A549 treated with CpdA at 1 μM for 4 hours (cell line): ENCODE results near the gene P4HB. TPM values are rescaled to one million over a fixed set of nuclear protein-coding genes. Genes with fewer than 3 reads are reported as not detected.

Experiments
- total RNA-seq: library from RNA; stranded (reverse); fragments of 200-300 nt; extraction: Qiagen RNA extraction; gene quantifications from 5 replicates; pipeline ENCODE4 v1.2.3, GENCODE V29; 2022; ENCODE audit warnings: low read depth

P4HB gene
- total RNA-seq = 726 to 785 TPM (median 751 TPM) in 5 replicates

GRCh38 chr17:81859906-81860755 lies at the start of gene P4HB:
Gene P4HB, minus strand, starts transcription at chr17:81860535. Its CDS starts 64 bp downstream, at chr17:81860471.

GRCh38 chr17:81902023-81902652 lies 41.8 kb upstream of the P4HB start, which contains the start of gene NPB:
Gene NPB, plus strand, starts transcription at chr17:81902238. Its CDS starts 40 bp downstream, at chr17:81902278.

GRCh38 chr17:81870981-81871386 lies 10.6 kb upstream of the P4HB start, which contains the start of gene ARHGDIA:
Gene ARHGDIA, minus strand, starts transcription at chr17:81871337. Its CDS starts 1,407 bp downstream, at chr17:81869930.

GRCh38 chr17:81834831-81835267 lies 25.5 kb downstream of the P4HB start, which contains the start of gene PPP1R27:
Gene PPP1R27, minus strand, starts transcription at chr17:81835050. Its CDS starts 97 bp downstream, at chr17:81834953.

GRCh38 chr17:81833160-81833920 lies 27.0 kb downstream of the P4HB start, which contains the start of gene MCRIP1:
Gene MCRIP1, minus strand, starts transcription at chr17:81833291. Its CDS starts 8,785 bp downstream, at chr17:81824506.

GRCh38 chr17:81803728-81804558 lies 56.4 kb downstream of the P4HB start, which contains the start of gene GCGR:
Gene GCGR, plus strand, starts transcription at chr17:81804150. Its CDS starts 4,869 bp downstream, at chr17:81809019.

Other genes with a start within 250 kb of the P4HB start
- gene NPLOC4, start 223.4 kb downstream of the P4HB start, total RNA-seq = 95.7 to 107 TPM (median 106 TPM) in 5 replicates
- gene TSPAN10, start 223.3 kb downstream of the P4HB start, total RNA-seq = 4.5 to 7.3 TPM (median 5.4 TPM) in 5 replicates
- 1.6 to 2.5 TPM (median 1.7 TPM) in 5 replicates for gene PDE6G, start 204.0 kb downstream of the P4HB start, total RNA-seq
- 33.1 to 63.0 TPM (median 59.1 TPM) in 5 replicates for gene OXLD1, start 193.9 kb downstream of the P4HB start, total RNA-seq
- gene CCDC137, start 193.8 kb downstream of the P4HB start, total RNA-seq = 61.3 to 77.1 TPM (median 65.9 TPM) in 5 replicates
- gene ARL16, start 176.7 kb downstream of the P4HB start, total RNA-seq = 50.3 to 54.8 TPM (median 53.2 TPM) in 5 replicates
- 155 to 217 TPM (median 201 TPM) in 5 replicates for gene HGS, start 176.5 kb downstream of the P4HB start, total RNA-seq
- 216 to 324 TPM (median 299 TPM) in 5 replicates for gene MRPL12, start 157.2 kb downstream of the P4HB start, total RNA-seq
- 29.1 to 45.9 TPM (median 40.7 TPM) in 5 replicates for gene SLC25A10, start 148.3 kb downstream of the P4HB start, total RNA-seq
- 0.22 to 0.65 TPM (median 0.28 TPM) in 5 replicates for gene GCGR, start 56.4 kb downstream of the P4HB start, total RNA-seq
- gene MCRIP1, start 27.2 kb downstream of the P4HB start, total RNA-seq = 78.9 to 105 TPM (median 92.0 TPM) in 5 replicates
- 0.18 to 0.40 TPM in 2 of 5 replicates, not detected in the others for gene PPP1R27, start 25.5 kb downstream of the P4HB start, total RNA-seq
- 578 to 637 TPM (median 592 TPM) in 5 replicates for gene ARHGDIA, start 10.8 kb upstream of the P4HB start, total RNA-seq
- 166 to 254 TPM (median 246 TPM) in 5 replicates for gene ALYREF, start 31.1 kb upstream of the P4HB start, total RNA-seq
- gene ANAPC11, start 31.2 kb upstream of the P4HB start, total RNA-seq = 192 to 295 TPM (median 277 TPM) in 5 replicates
- 0.16 to 1.0 TPM (median 0.59 TPM) in 5 replicates for gene NPB, start 41.7 kb upstream of the P4HB start, total RNA-seq
- 13.1 to 16.7 TPM (median 15.8 TPM) in 5 replicates for gene PCYT2, start 50.9 kb upstream of the P4HB start, total RNA-seq
- 29.4 to 47.5 TPM (median 40.8 TPM) in 5 replicates for gene SIRT7, start 57.6 kb upstream of the P4HB start, total RNA-seq
- gene MAFG, start 67.2 kb upstream of the P4HB start, total RNA-seq = 36.7 to 45.6 TPM (median 42.2 TPM) in 5 replicates
- 61.0 to 98.3 TPM (median 90.0 TPM) in 5 replicates for gene PYCR1, start 76.8 kb upstream of the P4HB start, total RNA-seq
- not detected in 5 replicates for gene MYADML2, start 86.7 kb upstream of the P4HB start, total RNA-seq
- gene NOTUM, start 100.7 kb upstream of the P4HB start, total RNA-seq = 0.23 to 0.60 TPM (median 0.38 TPM) in 5 replicates
- gene ASPSCR1, start 117.1 kb upstream of the P4HB start, total RNA-seq = 20.0 to 33.0 TPM (median 28.1 TPM) in 5 replicates
- 147 to 209 TPM (median 190 TPM) in 5 replicates for gene CENPX, start 162.3 kb upstream of the P4HB start, total RNA-seq
- gene LRRC45, start 162.8 kb upstream of the P4HB start, total RNA-seq = 11.4 to 18.8 TPM (median 14.2 TPM) in 5 replicates
- gene RAC3, start 171.1 kb upstream of the P4HB start, total RNA-seq = 21.3 to 39.5 TPM (median 32.6 TPM) in 5 replicates
- gene DCXR, start 177.2 kb upstream of the P4HB start, total RNA-seq = 63.3 to 105 TPM (median 96.2 TPM) in 5 replicates
- gene RFNG, start 191.3 kb upstream of the P4HB start, total RNA-seq = 14.4 to 26.4 TPM (median 23.6 TPM) in 5 replicates
- gene GPS1, start 191.4 kb upstream of the P4HB start, total RNA-seq = 101 to 142 TPM (median 137 TPM) in 5 replicates
- gene DUS1L, start 205.3 kb upstream of the P4HB start, total RNA-seq = 75.9 to 140 TPM (median 133 TPM) in 5 replicates
- gene FASN, start 237.7 kb upstream of the P4HB start, total RNA-seq = 103 to 146 TPM (median 139 TPM) in 5 replicates